ENCODE data around the gene GUCY1A1.

Gene GUCY1A1

GRCh38 chr4:155666344-155667221, at the start of gene GUCY1A1:
Gene GUCY1A1 (plus strand): TSS chr4:155666848. CDS start chr4:155696868, 30,020 bp downstream.
- no peak within 1 kb of the TSS for H3K27ac ChIP-seq
- POLR2A ChIA-PET (ENCODE audit: low non-redundant PET), result no interaction called here
- TF ChIP-seq CTCF (conservative IDR thresholded peaks at IDR 0.05; ENCODE audit: low read depth), result no peak
- no peak for DNase-seq (ENCODE audit: low spot score)
- CTCF ChIA-PET, result interaction anchor here (0.6 kb wide), 1 partner anchor 1084 kb away, joined by 3 read pairs; no protein-coding TSS in a partner anchor

- DNase-seq (ENCODE audit: low spot score), result no peak
- CTCF ChIA-PET, result no interaction called here
- TF ChIP-seq CTCF (conservative IDR thresholded peaks at IDR 0.05; ENCODE audit: low read depth), result no peak
- no peak overlapping the region for H3K27ac ChIP-seq
- POLR2A ChIA-PET (ENCODE audit: low non-redundant PET), result no interaction called here
These were observed 49.4 kb upstream of the GUCY1A1 start for GRCh38 chr4:155617296-155617695.

GRCh38 chr4:155618183-155618838, 48.3 kb upstream of the GUCY1A1 start:
- H3K27ac ChIP-seq, result no peak overlapping the region
- no peak for DNase-seq (ENCODE audit: low spot score)
- ChIA-PET CTCF (no interaction called here), POLR2A (ENCODE audit: low non-redundant PET) (no interaction called here)
- no peak for TF ChIP-seq CTCF (conservative IDR thresholded peaks at IDR 0.05; ENCODE audit: low read depth)

- TF ChIP-seq CTCF (conservative IDR thresholded peaks at IDR 0.05; ENCODE audit: low read depth), result no peak
- ChIA-PET POLR2A (ENCODE audit: low non-redundant PET) (interaction anchor here (0.7 kb wide), 1 partner anchor 232 kb away, joined by 4 read pairs; no protein-coding TSS in a partner anchor), CTCF (no interaction called here)
- H3K27ac ChIP-seq, result no peak overlapping the region
- DNase-seq (ENCODE audit: low spot score), result no peak
These were observed 46.0 kb upstream of the GUCY1A1 start for GRCh38 chr4:155620637-155621036.

- DNase-seq (ENCODE audit: low spot score), result no peak
- ChIA-PET POLR2A (ENCODE audit: low non-redundant PET) (no interaction called here), CTCF (no interaction called here)
- no peak for TF ChIP-seq CTCF (conservative IDR thresholded peaks at IDR 0.05; ENCODE audit: low read depth)
- no peak overlapping the region for H3K27ac ChIP-seq
These were observed 42.2 kb upstream of the GUCY1A1 start for GRCh38 chr4:155624478-155624877.

- no peak for DNase-seq (ENCODE audit: low spot score)
- H3K27ac ChIP-seq, result no peak overlapping the region
- no peak for TF ChIP-seq CTCF (conservative IDR thresholded peaks at IDR 0.05; ENCODE audit: low read depth)
- POLR2A ChIA-PET (ENCODE audit: low non-redundant PET), result no interaction called here
- CTCF ChIA-PET, result no interaction called here
These were observed 40.1 kb upstream of the GUCY1A1 start for GRCh38 chr4:155626561-155626960.

Data from RWPE1 (cell line).